Embryonic facial prominence (tissue), 1 donor: ENCODE results near the gene C1orf167.

Source experiments
- DNase-seq: peaks from one replicate; pipeline ENCODE4 v3.0.0-alpha.2; 2016; ENCODE audit errors: extremely low spot score

The C1orf167 gene

GRCh38 chr1:11761988-11762406, at the start of gene C1orf167:
TSS of gene C1orf167 (plus strand) at chr1:11762193. CDS start at chr1:11764401, 2,208 bp downstream.
- no peak for DNase-seq

GRCh38 chr1:11712285-11712684, 49.7 kb upstream of the C1orf167 start:
- DNase-seq = no peak

GRCh38 chr1:11713095-11713494, 48.9 kb upstream of the C1orf167 start:
- DNase-seq = no peak

GRCh38 chr1:11714831-11715575, 47.0 kb upstream of the C1orf167 start:
- DNase-seq = no peak

- DNase-seq = peak; percentile 29
Observed at GRCh38 chr1:11719313-11720032, 42.5 kb upstream of the C1orf167 start.

- no peak for DNase-seq
Observed at GRCh38 chr1:11720033-11720376, 42.0 kb upstream of the C1orf167 start.

- no peak for DNase-seq
Observed at GRCh38 chr1:11720525-11720924, 41.5 kb upstream of the C1orf167 start.

GRCh38 chr1:11721311-11721710, 40.7 kb upstream of the C1orf167 start:
- no peak for DNase-seq

GRCh38 chr1:11722538-11722937, 39.5 kb upstream of the C1orf167 start:
- peak; percentile 38 for DNase-seq

GRCh38 chr1:11725616-11726015, 36.4 kb upstream of the C1orf167 start:
- no peak for DNase-seq

GRCh38 chr1:11727119-11727518, 34.9 kb upstream of the C1orf167 start:
- DNase-seq = no peak

GRCh38 chr1:11728126-11728806, 33.7 kb upstream of the C1orf167 start:
- DNase-seq = no peak

- no peak for DNase-seq
Observed at GRCh38 chr1:11729155-11729497, 32.9 kb upstream of the C1orf167 start.

- DNase-seq = no peak
Observed at GRCh38 chr1:11729498-11730428, 32.2 kb upstream of the C1orf167 start.

GRCh38 chr1:11730429-11730891, 31.5 kb upstream of the C1orf167 start:
- no peak for DNase-seq

- no peak for DNase-seq
Observed at GRCh38 chr1:11731691-11732283, 30.2 kb upstream of the C1orf167 start.

- DNase-seq = no peak
Observed at GRCh38 chr1:11733306-11733705, 28.7 kb upstream of the C1orf167 start.

- no peak for DNase-seq
Observed at GRCh38 chr1:11735531-11735853, 26.5 kb upstream of the C1orf167 start.

GRCh38 chr1:11735854-11736745, 25.9 kb upstream of the C1orf167 start, which contains the start of gene AGTRAP:
TSS of gene AGTRAP (plus strand) at chr1:11736136. CDS start at chr1:11736209, 73 bp downstream.
- DNase-seq = peak; percentile 85
